Fibroblast of the aortic adventitia (primary cell): ENCODE results near the gene CITED4. TPM values are rescaled to one million over a fixed set of nuclear protein-coding genes. Genes with fewer than 3 reads are reported as not detected.

Experiments
- DNase-seq: peaks from one replicate; pipeline ENCODE4 v3.0.0-alpha.2; 2010; ENCODE audit warnings: low read depth
- H3K4me3 ChIP-seq: 2 replicates; pipeline ENCODE4 v1.5.1; 2011; ENCODE audit warnings: low read depth, mild to moderate bottlenecking, control low read depth, low read length, moderate library complexity
- total RNA-seq: library from RNA; depleted of rRNA; stranded (reverse); fragments of >200 nt; gene quantifications from 2 replicates; pipeline ENCODE4 v1.2.3, GENCODE V29; 2012; ENCODE audit warnings: low replicate concordance
- TF ChIP-seq, protein P1 (sequence below): IDR thresholded peaks from 2 replicates; pipeline ENCODE4 v1.5.1; 2011; ENCODE audit warnings: mild to moderate bottlenecking, low read length, control low read depth, inconsistent platforms; ENCODE audit not compliant: insufficient read depth

Gene CITED4
- total RNA-seq, 1 donor = 3.6 TPM

DNA sequence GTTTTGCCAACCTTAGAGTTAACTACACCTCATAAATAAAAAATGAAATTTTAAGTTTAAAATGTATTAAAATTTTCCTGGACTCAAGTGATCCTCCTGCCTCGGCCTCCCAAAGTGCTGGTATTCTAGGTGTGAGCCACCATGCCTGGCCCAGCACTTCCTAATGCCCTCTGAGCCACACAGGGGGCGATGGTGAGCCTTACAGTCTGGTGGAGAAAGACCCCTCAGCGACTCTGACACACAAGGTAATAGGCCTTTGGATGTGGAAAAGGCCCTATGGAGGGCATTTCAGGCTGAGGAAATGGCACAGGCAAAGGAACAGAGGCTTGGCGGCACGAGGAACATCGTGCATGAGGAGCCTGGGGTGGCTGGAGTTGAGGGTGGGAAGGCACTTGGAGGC lies 6.7 kb downstream of the CITED4 start:
- H3K4me3 ChIP-seq = no peak overlapping the region
- TF ChIP-seq, protein P1, sequence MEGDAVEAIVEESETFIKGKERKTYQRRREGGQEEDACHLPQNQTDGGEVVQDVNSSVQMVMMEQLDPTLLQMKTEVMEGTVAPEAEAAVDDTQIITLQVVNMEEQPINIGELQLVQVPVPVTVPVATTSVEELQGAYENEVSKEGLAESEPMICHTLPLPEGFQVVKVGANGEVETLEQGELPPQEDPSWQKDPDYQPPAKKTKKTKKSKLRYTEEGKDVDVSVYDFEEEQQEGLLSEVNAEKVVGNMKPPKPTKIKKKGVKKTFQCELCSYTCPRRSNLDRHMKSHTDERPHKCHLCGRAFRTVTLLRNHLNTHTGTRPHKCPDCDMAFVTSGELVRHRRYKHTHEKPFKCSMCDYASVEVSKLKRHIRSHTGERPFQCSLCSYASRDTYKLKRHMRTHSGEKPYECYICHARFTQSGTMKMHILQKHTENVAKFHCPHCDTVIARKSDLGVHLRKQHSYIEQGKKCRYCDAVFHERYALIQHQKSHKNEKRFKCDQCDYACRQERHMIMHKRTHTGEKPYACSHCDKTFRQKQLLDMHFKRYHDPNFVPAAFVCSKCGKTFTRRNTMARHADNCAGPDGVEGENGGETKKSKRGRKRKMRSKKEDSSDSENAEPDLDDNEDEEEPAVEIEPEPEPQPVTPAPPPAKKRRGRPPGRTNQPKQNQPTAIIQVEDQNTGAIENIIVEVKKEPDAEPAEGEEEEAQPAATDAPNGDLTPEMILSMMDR = peak; percentile 17
- DNase-seq = no peak

DNA sequence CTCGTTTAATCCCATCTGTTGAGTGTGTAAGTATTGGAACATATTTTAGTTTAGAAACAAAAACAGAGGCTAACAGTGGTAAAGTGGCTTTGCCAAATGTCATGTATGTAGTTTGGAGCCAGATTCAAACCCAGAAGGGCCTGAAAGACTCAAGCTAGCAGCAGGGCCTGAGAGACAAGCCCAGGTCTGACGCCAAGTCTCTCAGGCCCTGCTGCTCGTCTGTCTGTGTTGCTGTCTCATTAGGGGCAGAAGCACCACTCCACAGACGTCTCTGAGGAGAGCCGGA lies 8.3 kb downstream of the CITED4 start:
- no peak for DNase-seq
- H3K4me3 ChIP-seq = no peak overlapping the region
- TF ChIP-seq, protein P1 = no peak

DNA sequence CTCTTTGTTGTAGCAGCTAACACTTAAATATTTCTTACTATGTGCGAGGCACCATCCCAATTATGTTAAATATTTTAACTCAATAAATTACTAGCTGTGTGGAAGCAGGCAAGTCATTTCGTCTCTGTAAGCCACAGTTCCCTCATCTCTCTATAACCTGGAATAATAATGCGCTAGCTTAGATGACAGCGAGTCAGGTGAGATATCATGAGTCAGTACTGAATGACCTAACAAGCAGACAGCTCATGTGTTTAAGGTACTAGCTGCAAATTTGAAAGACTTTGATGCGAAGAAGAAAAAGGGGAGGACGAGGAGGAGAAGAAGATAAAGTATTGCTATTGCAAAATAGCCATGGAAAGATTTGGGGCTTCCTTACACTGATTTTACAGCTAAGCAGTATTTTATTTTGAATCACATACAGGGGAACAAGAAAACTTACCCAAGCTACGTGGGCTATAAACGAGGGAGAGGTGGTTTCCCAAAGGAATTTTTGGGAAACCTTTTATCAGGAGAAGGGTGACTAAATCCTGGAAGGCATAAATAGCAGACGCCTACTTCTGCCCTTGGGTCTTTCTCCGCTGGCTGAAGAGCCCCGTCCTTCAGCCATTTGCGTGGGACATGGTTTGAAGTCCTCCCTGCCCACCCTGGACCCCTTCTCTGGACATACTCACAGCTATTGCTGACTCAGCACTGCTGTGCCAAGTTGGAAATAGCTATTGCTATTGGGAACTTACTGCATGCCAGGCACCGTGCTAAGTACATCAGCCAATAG lies 8.9 kb downstream of the CITED4 start:
- TF ChIP-seq, protein P1 = no peak
- H3K4me3 ChIP-seq = no peak overlapping the region
- DNase-seq = peak; percentile 43

DNA sequence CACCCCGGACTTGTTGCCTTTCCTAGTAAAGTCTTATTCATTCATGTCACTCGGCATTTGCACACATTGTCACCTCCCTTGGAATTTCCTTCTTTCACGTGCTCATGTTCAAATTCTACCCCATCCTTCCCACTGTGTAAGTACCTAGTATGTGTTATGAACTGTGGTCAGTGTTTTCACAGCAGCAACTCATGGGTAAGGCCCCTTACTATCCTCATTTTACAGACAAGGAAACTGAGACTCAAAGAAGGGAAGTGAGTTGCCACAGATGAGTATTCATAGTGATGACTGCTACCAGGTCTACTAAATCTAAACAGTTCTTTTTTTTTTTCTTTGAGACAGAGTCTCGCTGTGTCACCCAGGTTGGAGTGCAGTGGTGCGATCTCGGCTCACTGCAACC lies 10.5 kb downstream of the CITED4 start:
- DNase-seq = no peak
- H3K4me3 ChIP-seq = no peak overlapping the region
- TF ChIP-seq, protein P1 = no peak

DNA sequence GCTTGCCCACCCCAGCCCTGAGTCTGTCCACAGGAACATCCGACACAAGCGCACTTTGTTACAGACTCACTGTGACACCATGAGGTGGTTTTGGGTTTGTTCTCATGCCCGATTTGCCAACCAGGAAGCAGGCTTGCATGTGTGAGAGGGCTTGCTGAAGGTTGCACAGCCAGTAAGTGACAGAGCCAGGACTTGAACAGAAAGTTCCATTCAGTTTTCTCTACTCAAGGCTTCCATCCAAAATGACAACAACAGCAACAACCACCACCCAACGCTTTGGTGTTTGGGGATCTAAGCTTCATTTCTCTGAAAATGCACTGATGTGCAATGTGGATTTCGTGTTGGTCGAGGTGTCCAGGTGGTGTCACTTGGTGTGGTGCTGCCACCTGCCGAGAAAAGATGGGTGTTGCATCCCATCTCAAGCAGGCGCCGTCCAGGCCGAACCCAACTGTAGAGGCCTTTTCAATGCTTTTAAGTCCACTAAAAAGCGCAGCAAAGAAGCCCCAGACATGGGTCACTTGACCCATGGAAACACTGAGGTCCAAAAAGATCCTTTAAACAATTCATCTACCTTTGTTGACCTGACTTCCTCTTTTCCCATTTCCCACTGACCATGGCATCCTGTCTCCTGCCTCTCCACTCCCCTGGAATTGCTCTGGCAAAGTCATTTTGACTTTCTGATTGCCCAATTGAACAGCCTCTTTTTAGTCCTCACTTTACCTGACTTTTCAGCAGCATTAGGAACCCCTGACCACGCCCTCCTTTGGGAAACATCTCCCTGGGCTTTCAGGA lies 12.2 kb downstream of the CITED4 start:
- TF ChIP-seq, protein P1 = peak; percentile 86

DNA sequence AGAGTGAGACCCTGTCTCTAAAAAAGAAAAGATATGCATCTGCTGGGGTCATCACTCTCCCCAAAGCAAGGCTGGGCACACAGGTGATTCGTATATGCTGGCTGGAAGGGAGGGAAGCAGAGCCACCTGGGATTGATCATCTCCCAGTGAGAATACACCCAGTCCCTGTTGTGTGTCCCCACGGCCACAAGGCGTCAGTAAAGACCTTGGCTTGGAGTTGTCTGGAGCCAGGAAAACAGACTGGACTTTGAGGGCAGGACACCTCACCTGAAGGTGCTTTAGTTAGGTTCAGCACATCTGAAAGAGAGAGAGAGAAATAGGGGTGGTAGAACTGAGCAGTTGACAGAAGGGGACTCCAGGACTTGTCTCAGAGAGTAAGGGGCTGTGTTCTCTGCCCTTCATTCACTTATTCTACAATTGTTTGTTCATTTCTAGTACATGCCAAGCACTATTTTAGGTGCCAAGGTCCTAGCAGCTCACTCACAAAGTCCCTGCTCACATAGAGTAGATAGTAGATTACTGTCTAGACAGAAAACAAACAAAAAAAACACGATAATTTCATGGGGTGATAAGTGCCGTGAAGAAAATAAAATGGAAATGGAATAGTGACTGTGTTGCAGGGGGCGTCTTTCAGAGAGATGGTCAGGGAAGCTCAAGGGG lies 13.5 kb downstream of the CITED4 start:
- peak; percentile 73 for DNase-seq
- TF ChIP-seq, protein P1 = peak; percentile 98
- H3K4me3 ChIP-seq = no peak overlapping the region

More for the DNA sequence above, 12.2 kb downstream of the CITED4 start:
- H3K4me3 ChIP-seq = no peak overlapping the region
- DNase-seq = peak; percentile 64
